ENCODE measurements around the gene PGAM4.
"Not testable (repeated sequence)": the region's sequence is repeated elsewhere in the genome, so short reads cannot be mapped to it uniquely, and the experiment has no call there.

PGAM4 gene
- 0.11 to 0.71 (median 0.38) reads per million in 17 experiments for total RNA-seq

GRCh38 chrX:77969538-77969937, at the start of gene PGAM4:
Gene PGAM4, minus strand, starts transcription at chrX:77969638. Its CDS starts 0 bp downstream, at chrX:77969638.
- DNase-seq = no peak

GRCh38 chrX:78011846-78012245, 42.4 kb upstream of the PGAM4 start:
- no peak for DNase-seq

- no peak for DNase-seq
Measured at GRCh38 chrX:77979870-77980269, 10.4 kb upstream of the PGAM4 start.

GRCh38 chrX:77977518-77977917, 8.1 kb upstream of the PGAM4 start:
- DNase-seq = no peak

GRCh38 chrX:77977095-77977494, 7.7 kb upstream of the PGAM4 start:
- DNase-seq = no peak

GRCh38 chrX:77975755-77976154, 6.3 kb upstream of the PGAM4 start:
- DNase-seq = no peak

GRCh38 chrX:77967631-77968030, 1.8 kb downstream of the PGAM4 start:
- no peak for DNase-seq

- DNase-seq = no peak
Measured at GRCh38 chrX:77966361-77966760, 3.1 kb downstream of the PGAM4 start.

GRCh38 chrX:77962068-77962902, 7.2 kb downstream of the PGAM4 start:
- DNase-seq = no peak

- DNase-seq = no peak
Measured at GRCh38 chrX:77961063-77961462, 8.4 kb downstream of the PGAM4 start.

GRCh38 chrX:77960567-77960966, 8.9 kb downstream of the PGAM4 start:
- no peak for DNase-seq

- no peak for DNase-seq
Measured at GRCh38 chrX:77953708-77954107, 15.7 kb downstream of the PGAM4 start.

- no peak for DNase-seq
Measured at GRCh38 chrX:77953302-77953701, 16.1 kb downstream of the PGAM4 start.

- DNase-seq = no peak
Measured at GRCh38 chrX:77952173-77952572, 17.3 kb downstream of the PGAM4 start.

GRCh38 chrX:77949840-77950239, 19.6 kb downstream of the PGAM4 start:
- no peak for DNase-seq

- no peak for DNase-seq
Measured at GRCh38 chrX:77946571-77946970, 22.9 kb downstream of the PGAM4 start.

- peak in 3 of 4 experiments; percentile 30 to 55 (median 49) for DNase-seq
Measured at GRCh38 chrX:77945910-77946545, 23.4 kb downstream of the PGAM4 start.

- DNase-seq = not testable (repeated sequence)
Measured at GRCh38 chrX:77945031-77945430, 24.4 kb downstream of the PGAM4 start.

GRCh38 chrX:77938083-77938680, 31.3 kb downstream of the PGAM4 start:
- peak in 3 of 4 experiments; percentile 6 to 56 (median 45) for DNase-seq

- DNase-seq = no peak
Measured at GRCh38 chrX:77937291-77937690, 32.1 kb downstream of the PGAM4 start.

- DNase-seq = no peak
Measured at GRCh38 chrX:77936299-77936698, 33.1 kb downstream of the PGAM4 start.

GRCh38 chrX:77935886-77936285, 33.6 kb downstream of the PGAM4 start:
- DNase-seq = peak in 2 of 4 experiments; percentile 35 to 42

- peak; percentile 10 to 37 (median 22) for DNase-seq
Measured at GRCh38 chrX:77930581-77930980, 38.9 kb downstream of the PGAM4 start.

- DNase-seq = no peak
Measured at GRCh38 chrX:77925764-77926163, 43.7 kb downstream of the PGAM4 start.
